ENCODE results near the gene MOB3B.

MOB3B gene

GRCh38 chr9:27565696-27566095, 36.1 kb upstream of the MOB3B start:
- ChIA-PET CTCF (no interaction called here), POLR2A (no interaction called here)
- Histone ChIP-seq H3K27ac (ENCODE audit: extremely low read depth, low read depth, low read length) (no peak overlapping the region), H3K4me3 (ENCODE audit: low read depth, low read length) (no peak overlapping the region), H3K36me3 (ENCODE audit: control insufficient read depth in 2 of 2, insufficient read depth in 1 of 2, low read length in 2 of 2) (peaks cover 0 to 29% of the 10 kb centered on the region in 2 experiments; a peak in 2 of 3 replicates), H3K9me3 (ENCODE audit: control insufficient read depth, insufficient read depth, low read depth, low read length) (no peaks in the 10 kb centered on the region), H3K4me1 (ENCODE audit: control insufficient read depth, insufficient read depth, low read length) (0 out of 2 replicates have a peak, but pooled peaks cover 3% of the 10 kb centered on the region)
- TF ChIP-seq SP3 (tag by site-specific recombination; IDR thresholded peaks at IDR 0.05) = no peak
- TF ChIP-seq EGR2 (tag by site-specific recombination; IDR thresholded peaks at IDR 0.05; ENCODE audit: low read depth) = no peak
- no peak for TF ChIP-seq OVOL3 (tag by site-specific recombination; IDR thresholded peaks at IDR 0.05)
- no peak for TF ChIP-seq ZBTB26 (tag by site-specific recombination; optimal IDR thresholded peaks at IDR 0.05)
- TF ChIP-seq HOXC10 (CRISPR knock-in tag; IDR thresholded peaks at IDR 0.05) = no peak
- no peak for TF ChIP-seq ZNF488 (tag by site-specific recombination; IDR thresholded peaks at IDR 0.05)
- TF ChIP-seq ZNF416 (tag by site-specific recombination; IDR thresholded peaks at IDR 0.05) = no peak
- no peak for TF ChIP-seq ZNF350 (tag by site-specific recombination; IDR thresholded peaks at IDR 0.05)
- TF ChIP-seq ZNF558 (tag by site-specific recombination; IDR thresholded peaks at IDR 0.05) = no peak
- no peak for TF ChIP-seq ZBTB44 (tag by site-specific recombination; IDR thresholded peaks at IDR 0.05)
- TF ChIP-seq BCL6B (tag by site-specific recombination; IDR thresholded peaks at IDR 0.05) = no peak

- H3K4me3 ChIP-seq (ENCODE audit: low read depth, low read length) = no peak overlapping the region
- no peaks in the 10 kb centered on the region for H3K9me3 ChIP-seq (ENCODE audit: control insufficient read depth, insufficient read depth, low read depth, low read length)
- ChIA-PET POLR2A (no interaction called here), CTCF (no interaction called here)
- no peak overlapping the region for H3K27ac ChIP-seq (ENCODE audit: extremely low read depth, low read depth, low read length)
- 0 out of 2 replicates have a peak, but pooled peaks cover 3% of the 10 kb centered on the region for H3K4me1 ChIP-seq (ENCODE audit: control insufficient read depth, insufficient read depth, low read length)
- TF ChIP-seq PRDM6 (tag by site-specific recombination; IDR thresholded peaks at IDR 0.05) (no peak), ZNF521 (tag by site-specific recombination; IDR thresholded peaks at IDR 0.05) (no peak), ZNF146 (tag by site-specific recombination; IDR thresholded peaks at IDR 0.05) (no peak), ZNF324 (tag by site-specific recombination; IDR thresholded peaks at IDR 0.05) (no peak), ZNF747 (tag by site-specific recombination; IDR thresholded peaks at IDR 0.05) (no peak), YY2 (tag by site-specific recombination; IDR thresholded peaks at IDR 0.05) (no peak), ZNF174 (tag by site-specific recombination; IDR thresholded peaks at IDR 0.05) (no peak), ZNF624 (tag by site-specific recombination; IDR thresholded peaks at IDR 0.05) (no peak), ZNF266 (tag by site-specific recombination; IDR thresholded peaks at IDR 0.05; ENCODE audit: low read depth) (no peak), BCL11B (tag by site-specific recombination; IDR thresholded peaks at IDR 0.05; ENCODE audit: low read depth) (no peak), ZNF184 (tag by site-specific recombination; IDR thresholded peaks at IDR 0.05) (no peak), ZNF140 (tag by site-specific recombination; IDR thresholded peaks at IDR 0.05) (no peak), ZNF133 (tag by site-specific recombination; IDR thresholded peaks at IDR 0.05) (no peak), ZNF548 (tag by site-specific recombination; IDR thresholded peaks at IDR 0.05) (no peak), ZNF366 (tag by site-specific recombination; conservative IDR thresholded peaks at IDR 0.05) (no peak)
- peaks cover 0 to 33% of the 10 kb centered on the region in 2 experiments; a peak in 2 of 3 replicates for H3K36me3 ChIP-seq (ENCODE audit: control insufficient read depth in 2 of 2, insufficient read depth in 1 of 2, low read length in 2 of 2)
Observed at GRCh38 chr9:27564670-27565069, 35.1 kb upstream of the MOB3B start.

All from HEK293 (cell line).